K562 (cell line): ENCODE measurements around the gene CC2D1A. TPM values are rescaled to one million over a fixed set of nuclear protein-coding genes. Genes with fewer than 3 reads are reported as not detected.

ENCODE experiments used
- ATAC-seq: fragments of 200-7000 bp; cut with Tn5 transposase; 3 replicates; pipeline ENCODE4 v1.9.1; 2020; ENCODE audit warnings: moderate library complexity
- BruUV-seq: library from RNA; stranded (reverse); fragments of 400-500 nt; replicated peaks from 2 replicates; lab custom pipeline; 2021; lab: Mats Ljungman, UMichigan
- CTCF ChIA-PET: fragments of 300-600 bp; formaldehyde crosslinking; extraction: SDS; loops from one replicate; lab custom pipeline; 2021; ENCODE audit warnings: low intra/inter-chr PET ratio; lab: Yijun Ruan, JAX
- POLR2A ChIA-PET: fragments of 300-600, 350-650 bp; sonication (Branson Sonifier 250); formaldehyde crosslinking; extraction: SDS; loops from one replicate; lab custom pipeline; 2021; ENCODE audit warnings: antibody characterized with exemption, inconsistent platforms; lab: Yijun Ruan, JAX
- DNase-seq, 4 experiments: peaks; one replicate each; pipeline versions ENCODE4 v3.0.0 to v3.0.0-alpha.2; 2011 to 2018; ENCODE audit warnings: low spot score in 3 of 4, mixed read lengths in 3 of 4; ENCODE audit errors: extremely low read depth in 1 of 4
- FAIRE-seq: peaks from 2 replicates; lab custom pipeline; 2011; peaks lifted over from hg19 to GRCh38; lab: Jason Lieb, UNC
- H2AFZ ChIP-seq: 2 replicates; pipeline ENCODE4 v1.6.0; 2011; ENCODE audit warnings: low read depth, low read length, control low read depth, inconsistent platforms
- H3K27ac ChIP-seq: fragments of 200-600 bp; 3 replicates; pipeline ENCODE4 v1.8.0; 2011; ENCODE audit warnings: low read depth, mild to moderate bottlenecking, control low read depth, inconsistent platforms, low read length, moderate library complexity, mixed read lengths; ENCODE audit errors: extremely low read depth
- H3K27me3 ChIP-seq, 2 experiments: fragments of 300-600 bp in 1 of 2; 2 replicates in 1 of 2; 3 replicates in 1 of 2; pipeline versions ENCODE4 v1.6.0 to v1.8.0; 2011; ENCODE audit warnings: inconsistent platforms in 2 of 2, low read length in 2 of 2, mild to moderate bottlenecking in 1 of 2, mixed read lengths in 1 of 2, moderate library complexity in 1 of 2; ENCODE audit not compliant: control insufficient read depth in 2 of 2, insufficient read depth in 2 of 2
- H3K36me3 ChIP-seq: fragments of 300-600 bp; 3 replicates; pipeline ENCODE4 v1.8.0; 2011; ENCODE audit warnings: mild to moderate bottlenecking, low read length, inconsistent platforms; ENCODE audit not compliant: control insufficient read depth, insufficient read depth
- H3K4me1 ChIP-seq, 2 experiments: fragments of 200-600 bp in 1 of 2; replicated peaks in 1 of 2; 2 replicates in 1 of 2; 3 replicates in 1 of 2; pipeline versions ENCODE4 v1.5.1 to v1.8.0; 2011; ENCODE audit warnings: inconsistent platforms in 2 of 2, low read length in 2 of 2, mild to moderate bottlenecking in 1 of 2, mixed read lengths in 1 of 2, moderate library complexity in 1 of 2; ENCODE audit not compliant: control insufficient read depth in 2 of 2, insufficient read depth in 2 of 2
- H3K4me2 ChIP-seq: 2 replicates; pipeline ENCODE4 v1.6.1; 2011; ENCODE audit warnings: low read length, control low read depth, inconsistent platforms, mixed read lengths; ENCODE audit not compliant: insufficient read depth
- H3K4me3 ChIP-seq: fragments of 200-600 bp; sonication (generic), shearing (Covaris generic); 2 replicates; pipeline ENCODE4 v1.5.1; 2016; ENCODE audit warnings: control low read depth, inconsistent platforms
- H3K79me2 ChIP-seq: fragments of 200-600 bp; 3 replicates; pipeline ENCODE4 v1.8.0; 2011; ENCODE audit warnings: low read length, inconsistent platforms; ENCODE audit not compliant: control insufficient read depth, insufficient read depth
- H3K9ac ChIP-seq, 2 experiments: 2 replicates each; pipeline versions ENCODE4 v1.6.0 to v1.6.1; 2011; ENCODE audit warnings: low read depth in 2 of 2, low read length in 2 of 2, control low read depth in 1 of 2, inconsistent platforms in 1 of 2, mild to moderate bottlenecking in 1 of 2, mixed read lengths in 1 of 2; ENCODE audit not compliant: insufficient read depth in 1 of 2
- H3K9me1 ChIP-seq: one replicate; pipeline ENCODE4 v1.6.0; 2011; ENCODE audit warnings: inconsistent platforms, mild to moderate bottlenecking, low read length, moderate library complexity; ENCODE audit not compliant: control insufficient read depth, insufficient read depth
- H3K9me3 ChIP-seq: replicated peaks from 2 replicates; pipeline ENCODE4 v1.5.1; 2011; ENCODE audit warnings: low read depth, low read length, inconsistent platforms; ENCODE audit not compliant: control insufficient read depth, insufficient read depth
- H4K20me1 ChIP-seq: replicated peaks from 2 replicates; pipeline ENCODE4 v1.6.1; 2011; ENCODE audit warnings: low read length, inconsistent platforms, mixed read lengths; ENCODE audit not compliant: control insufficient read depth, insufficient read depth
- ARID3B ChIP-seq: fragments of 250-450 bp; sonication (Bioruptor Pico); IDR thresholded peaks from 2 replicates; pipeline ENCODE4 v1.4.0; 2020; ENCODE audit warnings: borderline replicate concordance
- ARID4B ChIP-seq: sonication (generic); formaldehyde crosslinking; IDR thresholded peaks from 2 replicates; pipeline ENCODE4 v1.8.0; 2022; ENCODE audit warnings: mild to moderate bottlenecking, missing genetic modification reagents
- CREM ChIP-seq: IDR thresholded peaks from 2 replicates; pipeline ENCODE4 v1.6.1; 2014; ENCODE audit warnings: antibody characterized with exemption, low read depth
- DACH1 ChIP-seq: fragments of 450-650 bp; IDR thresholded peaks from 2 replicates; pipeline ENCODE4 v1.6.1; 2018; ENCODE audit not compliant: partially characterized antibody
- MED1 ChIP-seq: sonication (generic); formaldehyde crosslinking; IDR thresholded peaks from 2 replicates; pipeline ENCODE4 v1.8.1; 2023; ENCODE audit warnings: missing genetic modification reagents, borderline replicate concordance
- PBX2 ChIP-seq, 2 experiments: IDR thresholded peaks in 1 of 2; conservative IDR thresholded peaks in 1 of 2; 2 replicates each; pipeline ENCODE4 v1.6.1; 2016; ENCODE audit warnings: low read depth in 2 of 2, mild to moderate bottlenecking in 1 of 2, missing compliant biosample characterization in 1 of 2, missing genetic modification characterization in 1 of 2, moderate library complexity in 1 of 2
- RFX5 ChIP-seq: IDR thresholded peaks from 2 replicates; pipeline ENCODE4 v1.6.1; 2011; ENCODE audit warnings: low read depth, mild to moderate bottlenecking, improper control_type of control experiment, low read length
- ZFX ChIP-seq: sonication (generic); formaldehyde crosslinking; IDR thresholded peaks from 2 replicates; pipeline ENCODE4 v1.8.0; 2022; ENCODE audit warnings: mild to moderate bottlenecking, missing genetic modification reagents, moderate library complexity
- ZNF324 ChIP-seq: fragments of 250-450 bp; sonication (Bioruptor Pico); IDR thresholded peaks from 2 replicates; pipeline ENCODE4 v1.4.0; 2020; ENCODE audit warnings: mild to moderate bottlenecking
- ZNF436 ChIP-seq: fragments of 250-450, 450-650 bp; sonication (Bioruptor Pico); formaldehyde crosslinking; IDR thresholded peaks from 2 replicates; pipeline ENCODE4 v1.7.0; 2020; ENCODE audit warnings: mild to moderate bottlenecking
- WGBS: fragments of 100-300 bp; shearing (Covaris generic); methylation state at CpG from one replicate; pipeline ENCODE4 v1.1.6; 2016; ENCODE audit warnings: low coverage, mixed read lengths; ENCODE audit not compliant: insufficient coverage; ENCODE audit errors: missing lambda C conversion rate; 5-methylcytosine and 5-hydroxymethylcytosine counted together
- in situ Hi-C: fragments of 300-500 bp; cut with MboI; formaldehyde crosslinking; loops from 4 replicates; pipeline ENCODE4 v1.15.0; 2018; ENCODE audit warnings: inconsistent platforms, mixed read lengths
- intact Hi-C: fragments of 100-400 bp; cut with micrococcal nuclease; formaldehyde crosslinking; loops from 2 replicates; pipeline ENCODE4 v1.14.2; 2022
- polyA plus RNA-seq, 8 experiments: library from polyadenylated mRNA; depleted of rRNA in 4 of 8; stranded (reverse) in 5 of 8; unstranded in 3 of 8; fragments of >200 nt; fragmentation: Nextera tagmentation in 2 of 8; fragmentation: Illumina TruSeq in 1 of 8; extraction: Ambion mirVana in 2 of 8; extraction: Trizol in 1 of 8; gene quantifications; 2 replicates each; pipeline versions ENCODE4 v1.2.1 to v1.2.3, GENCODE V29; 2011 to 2014; ENCODE audit warnings: inconsistent platforms in 1 of 8, missing spikeins in 1 of 8
- total RNA-seq, 7 experiments: library from RNA; depleted of rRNA in 6 of 7; stranded (reverse); fragments of >200 nt in 6 of 7; fragmentation: Illumina TruSeq in 2 of 7; extraction: Trizol in 2 of 7; gene quantifications; 2 replicates each; pipeline versions ENCODE4 v1.2.1 to v1.2.3, GENCODE V29; 2011 to 2021; ENCODE audit warnings: low replicate concordance in 1 of 7

CC2D1A gene
- total and polyA plus RNA-seq, 9 of the 15 experiments (the other 6 are each of a cell fraction or from before 2014, with no cell fraction given), result 0.32 to 31.0 (median 12.9) TPM

DNA sequence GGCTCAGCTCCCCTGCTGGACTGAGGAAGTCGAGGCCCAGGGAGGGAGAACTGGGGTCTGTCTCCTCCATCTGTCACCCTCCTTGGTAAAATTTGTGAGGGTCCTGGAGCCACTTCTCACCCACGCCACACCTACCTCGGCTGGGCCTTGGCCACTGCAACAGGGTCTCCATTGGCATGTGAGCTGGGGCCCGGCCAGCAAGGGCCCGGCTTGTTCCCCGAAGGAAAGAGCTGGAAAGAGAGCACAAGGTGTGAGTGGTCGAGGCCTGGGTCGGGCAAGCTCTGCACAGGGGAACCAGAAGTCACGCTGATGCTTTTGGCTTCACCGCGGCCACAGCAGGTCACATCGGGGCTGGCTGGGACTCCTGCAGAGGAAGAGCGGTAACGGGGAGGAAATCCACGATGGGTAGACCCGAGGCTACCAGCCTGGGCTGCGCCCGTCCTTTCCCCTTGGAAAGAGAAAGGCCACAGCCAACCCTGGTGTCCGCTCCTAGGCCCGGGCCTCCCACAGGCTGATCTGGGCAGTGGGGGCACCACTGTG lies 20.1 kb upstream of the CC2D1A start:
- Histone ChIP-seq H4K20me1 (no peaks in the 10 kb centered on the region), H3K9me1 (no peaks in the 10 kb centered on the region), H3K4me1 (peaks cover 14 to 67% of the 10 kb centered on the region in 2 experiments), H3K36me3 (no peaks in the 10 kb centered on the region), H3K27ac (no peak overlapping the region), H3K9ac (peak overlapping the region in 1 of 2 experiments; percentile 68; a peak in 1 of 4 replicates), H2AFZ (no peak overlapping the region), H3K9me3 (no peaks in the 10 kb centered on the region), H3K27me3 (no peaks in the 10 kb centered on the region), H3K4me3 (no peak overlapping the region), H3K79me2 (no peaks in the 10 kb centered on the region), H3K4me2 (no peak overlapping the region)
- CTCF ChIA-PET, result no interaction called here
- intact Hi-C loops (no loop called here), in situ Hi-C loops (no loop called here)
- WGBS, result 76% methylated on average over 16 of the region's 20 CpGs
- no TSS peak for BruUV-seq
- ATAC-seq, result no peak
- no peak for FAIRE-seq
- POLR2A ChIA-PET, result interaction anchor here (1.0 to 2.0 kb wide), 4 partner anchors 11 to 173 kb away, joined by 3 to 7 read pairs (median 4); no protein-coding TSS in a partner anchor
- DNase-seq, result no peak
- TF ChIP-seq PBX2 (CRISPR knock-in tag; IDR thresholded peaks at IDR 0.05; ENCODE audit: low read depth) (no peak), PBX2 (tag; conservative IDR thresholded peaks at IDR 0.05; ENCODE audit: low read depth) (no peak), RFX5 (no peak), ZNF324 (CRISPR knock-in tag) (no peak), DACH1 (no peak), ARID4B (CRISPR knock-in tag) (no peak), ARID3B (CRISPR knock-in tag) (no peak), MED1 (CRISPR knock-in tag) (no peak), ZFX (CRISPR knock-in tag) (no peak), CREM (no peak), ZNF436 (CRISPR knock-in tag) (no peak)
